ENCODE results near the gene COMMD9.
"Not testable (repeated sequence)": the region's sequence is repeated elsewhere in the genome, so short reads cannot be mapped to it uniquely, and the experiment has no call there.

The COMMD9 gene

GRCh38 chr11:36289226-36289852 lies at the start of gene COMMD9:
Gene COMMD9, minus strand, starts transcription at chr11:36289424. Its CDS starts 12 bp downstream, at chr11:36289412.
- DNase-seq (ENCODE audit: low spot score), result peak; percentile 96

GRCh38 chr11:36333897-36334296 lies 44.7 kb upstream of the COMMD9 start:
- DNase-seq (ENCODE audit: low spot score), result no peak

GRCh38 chr11:36333468-36333867 lies 44.2 kb upstream of the COMMD9 start:
- DNase-seq (ENCODE audit: low spot score), result peak; percentile 62

GRCh38 chr11:36330411-36330810 lies 41.2 kb upstream of the COMMD9 start:
- DNase-seq (ENCODE audit: low spot score), result no peak

GRCh38 chr11:36328966-36329673 lies 39.9 kb upstream of the COMMD9 start:
- DNase-seq (ENCODE audit: low spot score), result no peak

GRCh38 chr11:36326524-36327419 lies 37.5 kb upstream of the COMMD9 start:
- no peak for DNase-seq (ENCODE audit: low spot score)

- DNase-seq (ENCODE audit: low spot score), result not testable (repeated sequence)
Measured at GRCh38 chr11:36325403-36325802, 36.2 kb upstream of the COMMD9 start.

GRCh38 chr11:36324956-36325355 lies 35.7 kb upstream of the COMMD9 start:
- not testable (repeated sequence) for DNase-seq (ENCODE audit: low spot score)

- DNase-seq (ENCODE audit: low spot score), result no peak
Measured at GRCh38 chr11:36317992-36318391, 28.8 kb upstream of the COMMD9 start.

GRCh38 chr11:36316049-36316448 lies 26.8 kb upstream of the COMMD9 start:
- DNase-seq (ENCODE audit: low spot score), result no peak

- no peak for DNase-seq (ENCODE audit: low spot score)
Measured at GRCh38 chr11:36314434-36314767, 25.2 kb upstream of the COMMD9 start.

- no peak for DNase-seq (ENCODE audit: low spot score)
Measured at GRCh38 chr11:36313750-36314433, 24.7 kb upstream of the COMMD9 start.

GRCh38 chr11:36312611-36313472 lies 23.6 kb upstream of the COMMD9 start:
- DNase-seq (ENCODE audit: low spot score), result no peak

GRCh38 chr11:36311926-36312595 lies 22.8 kb upstream of the COMMD9 start:
- DNase-seq (ENCODE audit: low spot score), result no peak

- no peak for DNase-seq (ENCODE audit: low spot score)
Measured at GRCh38 chr11:36309779-36310178, 20.6 kb upstream of the COMMD9 start.

GRCh38 chr11:36308577-36308976 lies 19.4 kb upstream of the COMMD9 start:
- DNase-seq (ENCODE audit: low spot score), result no peak

GRCh38 chr11:36306888-36307287 lies 17.7 kb upstream of the COMMD9 start:
- peak; percentile 35 for DNase-seq (ENCODE audit: low spot score)

GRCh38 chr11:36305047-36305446 lies 15.8 kb upstream of the COMMD9 start:
- DNase-seq (ENCODE audit: low spot score), result no peak

GRCh38 chr11:36304351-36304750 lies 15.1 kb upstream of the COMMD9 start:
- DNase-seq (ENCODE audit: low spot score), result no peak

- no peak for DNase-seq (ENCODE audit: low spot score)
Measured at GRCh38 chr11:36300650-36301049, 11.4 kb upstream of the COMMD9 start.

All from RKO (cell line).